A549 (cell line): ENCODE results near the gene RAD51B. TPM values are rescaled to one million over a fixed set of nuclear protein-coding genes. Genes with fewer than 3 reads are reported as not detected.

Experiments used
- BHLHE40 ChIP-seq: IDR thresholded peaks from 2 replicates; pipeline ENCODE4 v1.6.1; 2012; ENCODE audit warnings: low read depth, low read length, inconsistent platforms
- CBX8 ChIP-seq: fragments of 200-600 bp; sonication (generic); IDR thresholded peaks from 2 replicates; pipeline ENCODE4 v1.6.1; 2016
- CEBPB ChIP-seq, 2 experiments: fragments of >200 bp in 1 of 2; sonication (Bioruptor Twin) in 1 of 2; formaldehyde crosslinking in 1 of 2; IDR thresholded peaks; 2 replicates each; pipeline ENCODE4 v1.6.1; 2012 to 2016
- EHF ChIP-seq: fragments of 250-450 bp; sonication (Bioruptor Pico); IDR thresholded peaks from 2 replicates; pipeline ENCODE4 v1.5.0; 2020; ENCODE audit warnings: mild to moderate bottlenecking
- EHMT2 ChIP-seq: fragments of 200-600 bp; sonication (generic); IDR thresholded peaks from 2 replicates; pipeline ENCODE4 v1.6.1; 2016; ENCODE audit warnings: antibody characterized with exemption, low read depth, mild to moderate bottlenecking, moderate library complexity
- EP300 ChIP-seq, 2 experiments: fragments of >200 bp; sonication (Bioruptor Twin); formaldehyde crosslinking; IDR thresholded peaks; 2 replicates in 1 of 2; 3 replicates in 1 of 2; pipeline ENCODE4 v1.6.1; 2016 to 2017
- FOSB ChIP-seq: fragments of 250-450 bp; sonication (Bioruptor Pico); IDR thresholded peaks from 2 replicates; pipeline ENCODE4 v1.5.0; 2020; ENCODE audit warnings: mild to moderate bottlenecking, moderate library complexity
- FOXS1 ChIP-seq: fragments of 250-450 bp; sonication (Bioruptor Pico); IDR thresholded peaks from 2 replicates; pipeline ENCODE4 v1.5.0; 2020; ENCODE audit warnings: mild to moderate bottlenecking, moderate library complexity
- GATA3 ChIP-seq: IDR thresholded peaks from 2 replicates; pipeline ENCODE4 v1.6.1; 2012; ENCODE audit warnings: borderline replicate concordance
- HDAC2 ChIP-seq: fragments of 200-600 bp; sonication (generic); IDR thresholded peaks from 2 replicates; pipeline ENCODE4 v1.6.1; 2016
- HOXB5 ChIP-seq: fragments of 250-450 bp; sonication (Bioruptor Pico); IDR thresholded peaks from 2 replicates; pipeline ENCODE4 v1.5.0; 2020; ENCODE audit warnings: mild to moderate bottlenecking, moderate library complexity
- JUN ChIP-seq, 2 experiments: fragments of >200 bp; sonication (Bioruptor Twin); formaldehyde crosslinking; IDR thresholded peaks; 2 replicates in 1 of 2; 3 replicates in 1 of 2; pipeline ENCODE4 v1.6.1; 2016 to 2017
- JUNB ChIP-seq: fragments of >200 bp; sonication (Bioruptor Twin); formaldehyde crosslinking; IDR thresholded peaks from 2 replicates; pipeline ENCODE4 v1.6.1; 2016
- KDM1A ChIP-seq: fragments of 200-600 bp; sonication (generic); IDR thresholded peaks from 2 replicates; pipeline ENCODE4 v1.6.1; 2016; ENCODE audit warnings: low read depth, mild to moderate bottlenecking
- MAZ ChIP-seq: fragments of 150-350 bp; IDR thresholded peaks from 2 replicates; pipeline ENCODE4 v1.6.1; 2014; ENCODE audit warnings: antibody characterized with exemption, low read depth, low read length, borderline replicate concordance
- NFE2L2 ChIP-seq: fragments of 150-350 bp; conservative IDR thresholded peaks from 2 replicates; pipeline ENCODE4 v1.6.1; 2014; ENCODE audit warnings: low read length
- NPAS2 ChIP-seq: fragments of 250-450 bp; sonication (Bioruptor Pico); IDR thresholded peaks from 2 replicates; pipeline ENCODE4 v1.8.0; 2022; ENCODE audit warnings: mild to moderate bottlenecking, moderate library complexity, borderline replicate concordance
- POLR2AphosphoS2 ChIP-seq: conservative IDR thresholded peaks from 2 replicates; pipeline ENCODE4 v1.6.1; 2012; ENCODE audit warnings: low read length, improper control_type of control experiment, inconsistent platforms
- RARB ChIP-seq: fragments of 250-450 bp; sonication (Bioruptor Pico); IDR thresholded peaks from 2 replicates; pipeline ENCODE4 v1.8.0; 2021; ENCODE audit warnings: mild to moderate bottlenecking, moderate library complexity
- RNF2 ChIP-seq: fragments of 200-600 bp; sonication (generic); IDR thresholded peaks from 2 replicates; pipeline ENCODE4 v1.6.1; 2016; ENCODE audit warnings: low read depth, mild to moderate bottlenecking, antibody characterized with exemption, moderate library complexity, borderline replicate concordance
- SREBF2 ChIP-seq: fragments of 450-650 bp; IDR thresholded peaks from 2 replicates; pipeline ENCODE4 v1.6.1; 2014; ENCODE audit warnings: mild to moderate bottlenecking, moderate library complexity
- TP53 ChIP-seq: fragments of 250-450 bp; sonication (Bioruptor Pico); IDR thresholded peaks from 2 replicates; pipeline ENCODE4 v1.5.0; 2021; ENCODE audit warnings: mild to moderate bottlenecking, moderate library complexity
- ZSCAN20 ChIP-seq: fragments of 250-450 bp; sonication (Bioruptor Pico); IDR thresholded peaks from 2 replicates; pipeline ENCODE4 v1.8.0; 2022; ENCODE audit warnings: mild to moderate bottlenecking, moderate library complexity
- polyA plus RNA-seq, 4 experiments: library from polyadenylated mRNA; depleted of rRNA in 3 of 4; stranded (reverse); fragments of >200 nt; fragmentation: RNase III in 1 of 4; extraction: RNeasy Plus Mini Kit Qiagen cat#74134 plus additional on column Dnase treatment in 1 of 4; gene quantifications; 2 replicates in 3 of 4; 3 replicates in 1 of 4; pipeline ENCODE4 v1.2.3, GENCODE V29; 2011 to 2017
- TF ChIP-seq, protein P1 (sequence below): fragments of >200 bp; sonication (Bioruptor Twin); formaldehyde crosslinking; IDR thresholded peaks from 3 replicates; pipeline ENCODE4 v1.5.1; 2016
- TF ChIP-seq, protein P2 (sequence below): fragments of 200-600 bp; sonication (generic); IDR thresholded peaks from 2 replicates; pipeline ENCODE4 v1.6.1; 2016; ENCODE audit warnings: antibody characterized with exemption, mild to moderate bottlenecking, moderate library complexity
- TF ChIP-seq, protein P3 (sequence below): IDR thresholded peaks from 2 replicates; pipeline ENCODE4 v1.6.1; 2012; ENCODE audit warnings: low read depth, borderline replicate concordance
- TF ChIP-seq, protein P4 (sequence below): IDR thresholded peaks from 2 replicates; pipeline ENCODE4 v1.6.1; 2012
- TF ChIP-seq, protein P5 (sequence below): fragments of 450-650 bp; IDR thresholded peaks from 2 replicates; pipeline ENCODE4 v1.6.1; 2014; ENCODE audit warnings: antibody characterized with exemption

Gene RAD51B
- polyA plus RNA-seq, 2 of the 4 experiments (the other 2 are of a cell fraction), result 7.2 to 10.8 TPM

DNA sequence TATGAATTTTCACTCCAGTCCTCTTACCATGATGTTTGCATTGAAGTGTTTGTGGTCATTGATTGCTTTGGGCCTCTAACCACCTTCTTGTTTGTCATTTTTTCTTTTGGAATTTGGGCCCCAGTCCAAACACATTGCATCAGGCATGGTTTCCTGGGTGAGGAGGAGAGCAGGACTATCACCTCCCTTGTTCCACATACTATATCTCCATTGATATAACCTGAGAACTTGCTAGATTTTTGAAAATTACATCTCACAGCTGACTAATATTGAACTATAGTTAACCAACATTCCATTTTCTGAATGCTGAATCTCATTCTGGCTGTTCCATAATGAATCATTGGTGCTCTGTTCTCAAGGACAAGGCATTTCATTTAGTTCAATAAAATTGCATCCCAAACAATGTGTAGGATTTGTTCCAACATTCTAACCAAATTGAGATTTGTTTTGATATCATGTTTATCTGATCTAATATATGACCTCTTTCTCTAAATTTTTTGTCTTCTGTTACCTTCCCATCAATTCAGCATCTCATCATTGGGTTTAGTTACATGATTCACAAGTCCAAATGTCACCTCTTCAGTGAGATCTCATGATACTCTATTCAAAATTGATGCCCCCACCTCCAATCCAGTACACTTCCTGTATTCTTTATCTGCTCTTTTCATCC lies 644.3 kb downstream of the RAD51B start (continued):
- no peak for TF ChIP-seq MAZ
- TF ChIP-seq EP300 (IDR thresholded peaks at IDR 0.05), result no peak
- TF ChIP-seq HDAC2, result peak; percentile 74
- TF ChIP-seq BHLHE40, result no peak
- no peak for TF ChIP-seq TP53 (CRISPR knock-in tag)
- no peak for TF ChIP-seq SREBF2
- TF ChIP-seq JUN (IDR thresholded peaks at IDR 0.05), result peak in 1 of 2 experiments; percentile 35; a peak in 1 of 5 replicates
- TF ChIP-seq GATA3, result peak; percentile 31; the same call in 1 of the 2 replicates
- no peak for TF ChIP-seq RARB (CRISPR knock-in tag)
- TF ChIP-seq NFE2L2, result no peak
- TF ChIP-seq CBX8, result no peak
- TF ChIP-seq FOSB (CRISPR knock-in tag), result no peak
- TF ChIP-seq EHF (CRISPR knock-in tag), result 0 out of 2 replicates have a peak, but pooled peaks have one; percentile 28
- no peak for TF ChIP-seq HOXB5 (CRISPR knock-in tag)
- no peak for TF ChIP-seq RNF2
- TF ChIP-seq, protein P1, sequence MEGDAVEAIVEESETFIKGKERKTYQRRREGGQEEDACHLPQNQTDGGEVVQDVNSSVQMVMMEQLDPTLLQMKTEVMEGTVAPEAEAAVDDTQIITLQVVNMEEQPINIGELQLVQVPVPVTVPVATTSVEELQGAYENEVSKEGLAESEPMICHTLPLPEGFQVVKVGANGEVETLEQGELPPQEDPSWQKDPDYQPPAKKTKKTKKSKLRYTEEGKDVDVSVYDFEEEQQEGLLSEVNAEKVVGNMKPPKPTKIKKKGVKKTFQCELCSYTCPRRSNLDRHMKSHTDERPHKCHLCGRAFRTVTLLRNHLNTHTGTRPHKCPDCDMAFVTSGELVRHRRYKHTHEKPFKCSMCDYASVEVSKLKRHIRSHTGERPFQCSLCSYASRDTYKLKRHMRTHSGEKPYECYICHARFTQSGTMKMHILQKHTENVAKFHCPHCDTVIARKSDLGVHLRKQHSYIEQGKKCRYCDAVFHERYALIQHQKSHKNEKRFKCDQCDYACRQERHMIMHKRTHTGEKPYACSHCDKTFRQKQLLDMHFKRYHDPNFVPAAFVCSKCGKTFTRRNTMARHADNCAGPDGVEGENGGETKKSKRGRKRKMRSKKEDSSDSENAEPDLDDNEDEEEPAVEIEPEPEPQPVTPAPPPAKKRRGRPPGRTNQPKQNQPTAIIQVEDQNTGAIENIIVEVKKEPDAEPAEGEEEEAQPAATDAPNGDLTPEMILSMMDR, result no peak
- TF ChIP-seq, protein P2, sequence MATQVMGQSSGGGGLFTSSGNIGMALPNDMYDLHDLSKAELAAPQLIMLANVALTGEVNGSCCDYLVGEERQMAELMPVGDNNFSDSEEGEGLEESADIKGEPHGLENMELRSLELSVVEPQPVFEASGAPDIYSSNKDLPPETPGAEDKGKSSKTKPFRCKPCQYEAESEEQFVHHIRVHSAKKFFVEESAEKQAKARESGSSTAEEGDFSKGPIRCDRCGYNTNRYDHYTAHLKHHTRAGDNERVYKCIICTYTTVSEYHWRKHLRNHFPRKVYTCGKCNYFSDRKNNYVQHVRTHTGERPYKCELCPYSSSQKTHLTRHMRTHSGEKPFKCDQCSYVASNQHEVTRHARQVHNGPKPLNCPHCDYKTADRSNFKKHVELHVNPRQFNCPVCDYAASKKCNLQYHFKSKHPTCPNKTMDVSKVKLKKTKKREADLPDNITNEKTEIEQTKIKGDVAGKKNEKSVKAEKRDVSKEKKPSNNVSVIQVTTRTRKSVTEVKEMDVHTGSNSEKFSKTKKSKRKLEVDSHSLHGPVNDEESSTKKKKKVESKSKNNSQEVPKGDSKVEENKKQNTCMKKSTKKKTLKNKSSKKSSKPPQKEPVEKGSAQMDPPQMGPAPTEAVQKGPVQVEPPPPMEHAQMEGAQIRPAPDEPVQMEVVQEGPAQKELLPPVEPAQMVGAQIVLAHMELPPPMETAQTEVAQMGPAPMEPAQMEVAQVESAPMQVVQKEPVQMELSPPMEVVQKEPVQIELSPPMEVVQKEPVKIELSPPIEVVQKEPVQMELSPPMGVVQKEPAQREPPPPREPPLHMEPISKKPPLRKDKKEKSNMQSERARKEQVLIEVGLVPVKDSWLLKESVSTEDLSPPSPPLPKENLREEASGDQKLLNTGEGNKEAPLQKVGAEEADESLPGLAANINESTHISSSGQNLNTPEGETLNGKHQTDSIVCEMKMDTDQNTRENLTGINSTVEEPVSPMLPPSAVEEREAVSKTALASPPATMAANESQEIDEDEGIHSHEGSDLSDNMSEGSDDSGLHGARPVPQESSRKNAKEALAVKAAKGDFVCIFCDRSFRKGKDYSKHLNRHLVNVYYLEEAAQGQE, result no peak
- TF ChIP-seq EHMT2, result no peak
- TF ChIP-seq, protein P3, sequence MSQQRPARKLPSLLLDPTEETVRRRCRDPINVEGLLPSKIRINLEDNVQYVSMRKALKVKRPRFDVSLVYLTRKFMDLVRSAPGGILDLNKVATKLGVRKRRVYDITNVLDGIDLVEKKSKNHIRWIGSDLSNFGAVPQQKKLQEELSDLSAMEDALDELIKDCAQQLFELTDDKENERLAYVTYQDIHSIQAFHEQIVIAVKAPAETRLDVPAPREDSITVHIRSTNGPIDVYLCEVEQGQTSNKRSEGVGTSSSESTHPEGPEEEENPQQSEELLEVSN, result no peak
- peak in 1 of 2 experiments; percentile 65; a peak in 2 of 4 replicates for TF ChIP-seq CEBPB (IDR thresholded peaks at IDR 0.05)
- TF ChIP-seq NPAS2, result no peak
- TF ChIP-seq FOXS1, result no peak
- no peak; the same call in 1 of the 2 replicates for TF ChIP-seq ZSCAN20 (CRISPR knock-in tag)
- TF ChIP-seq POLR2AphosphoS2, result no peak
- no peak for TF ChIP-seq JUNB
- TF ChIP-seq KDM1A, result peak; percentile 87; the same call in 1 of the 2 replicates
- TF ChIP-seq, protein P4, sequence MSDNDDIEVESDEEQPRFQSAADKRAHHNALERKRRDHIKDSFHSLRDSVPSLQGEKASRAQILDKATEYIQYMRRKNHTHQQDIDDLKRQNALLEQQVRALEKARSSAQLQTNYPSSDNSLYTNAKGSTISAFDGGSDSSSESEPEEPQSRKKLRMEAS, result peak; percentile 40; the same call in 1 of the 2 replicates
- TF ChIP-seq, protein P5, sequence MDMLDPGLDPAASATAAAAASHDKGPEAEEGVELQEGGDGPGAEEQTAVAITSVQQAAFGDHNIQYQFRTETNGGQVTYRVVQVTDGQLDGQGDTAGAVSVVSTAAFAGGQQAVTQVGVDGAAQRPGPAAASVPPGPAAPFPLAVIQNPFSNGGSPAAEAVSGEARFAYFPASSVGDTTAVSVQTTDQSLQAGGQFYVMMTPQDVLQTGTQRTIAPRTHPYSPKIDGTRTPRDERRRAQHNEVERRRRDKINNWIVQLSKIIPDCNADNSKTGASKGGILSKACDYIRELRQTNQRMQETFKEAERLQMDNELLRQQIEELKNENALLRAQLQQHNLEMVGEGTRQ, result no peak
